H1 (cell line): ENCODE measurements around the gene IL21R. TPM values are rescaled to one million over a fixed set of nuclear protein-coding genes. Genes with fewer than 3 reads are reported as not detected.

Experiments
- EP300 ChIP-seq, 2 experiments: IDR thresholded peaks; 1 replicate in 1 of 2; 2 replicates in 1 of 2; pipeline ENCODE4 v1.6.1; 2011 to 2012; ENCODE audit warnings: low read depth in 2 of 2, low read length in 2 of 2, mild to moderate bottlenecking in 2 of 2, borderline replicate concordance in 1 of 2, inconsistent platforms in 1 of 2, moderate library complexity in 1 of 2
- polyA plus RNA-seq, 7 experiments: library from polyadenylated mRNA; depleted of rRNA in 3 of 7; stranded (reverse) in 5 of 7; unstranded in 2 of 7; fragments of >200 nt in 5 of 7; fragments of 200-250 nt in 2 of 7; gene quantifications; 1 replicate in 5 of 7; 2 replicates in 1 of 7; 4 replicates in 1 of 7; pipeline versions ENCODE4 v1.2.1 to v1.2.3, GENCODE V29; 2011 to 2013; ENCODE audit warnings: missing spikeins in 2 of 7, mixed read lengths in 2 of 7
- total RNA-seq: library from RNA; stranded (reverse); fragmentation: NEBNext Ultra II Directional; extraction: Animal tissue kit (Norgen Biotek cat#: 25700); gene quantifications from 2 replicates; pipeline ENCODE4 v1.2.1, GENCODE V29; 2021

IL21R gene
- total and polyA plus RNA-seq, 2 of the 8 experiments (the other 6 are each of a cell fraction or from before 2014, with no cell fraction given): 0.34 to 0.70 TPM

GRCh38 chr16:27404163-27404823 is 2.3 kb downstream of the IL21R start (continued):
- TF ChIP-seq EP300 (IDR thresholded peaks at IDR 0.05; ENCODE audit: borderline replicate concordance in 1 of 2, low read depth in 2 of 2, low read length in 2 of 2): no peak
- TF ChIP-seq, all 59 proteins: peak for 0
